HEK293T (cell line): ENCODE results near the gene SALL2.

Source experiments
- CTCF ChIA-PET: fragments of 350-600 bp; formaldehyde crosslinking; extraction: SDS; loops from one replicate; lab custom pipeline; 2021; ENCODE audit warnings: antibody characterized with exemption, inconsistent platforms; lab: Yijun Ruan, JAX
- POLR2A ChIA-PET: fragments of 350-600 bp; formaldehyde crosslinking; extraction: SDS; loops from one replicate; lab custom pipeline; 2020; ENCODE audit warnings: antibody characterized with exemption, inconsistent platforms; lab: Yijun Ruan, JAX
- DNase-seq: peaks from one replicate; pipeline ENCODE4 v3.0.0; 2012; ENCODE audit warnings: mixed read lengths; ENCODE audit errors: extremely low spot score
- ARNT ChIP-seq: fragments of 450-650 bp; IDR thresholded peaks from 2 replicates; pipeline ENCODE4 v1.6.1; 2017; ENCODE audit warnings: mild to moderate bottlenecking
- BHLHE40 ChIP-seq: fragments of 450-650 bp; IDR thresholded peaks from 2 replicates; pipeline ENCODE4 v1.6.1; 2016; ENCODE audit warnings: mild to moderate bottlenecking, moderate library complexity, borderline replicate concordance
- CTBP1 ChIP-seq: fragments of 450-650 bp; IDR thresholded peaks from 2 replicates; pipeline ENCODE4 v1.6.1; 2016; ENCODE audit warnings: borderline replicate concordance
- ELF4 ChIP-seq: fragments of 450-650 bp; IDR thresholded peaks from 2 replicates; pipeline ENCODE4 v1.6.1; 2017; ENCODE audit warnings: antibody characterized with exemption
- FOXA1 ChIP-seq: fragments of 450-650 bp; IDR thresholded peaks from 2 replicates; pipeline ENCODE4 v1.6.1; 2016; ENCODE audit warnings: mild to moderate bottlenecking
- FOXK2 ChIP-seq: fragments of 450-650 bp; IDR thresholded peaks from 2 replicates; pipeline ENCODE4 v1.6.1; 2016; ENCODE audit warnings: mild to moderate bottlenecking
- FOXM1 ChIP-seq: fragments of 450-650 bp; IDR thresholded peaks from 2 replicates; pipeline ENCODE4 v1.6.1; 2017; ENCODE audit warnings: mild to moderate bottlenecking, borderline replicate concordance
- HDGF ChIP-seq: fragments of 450-650 bp; IDR thresholded peaks from 2 replicates; pipeline ENCODE4 v1.6.1; 2017; ENCODE audit warnings: antibody characterized with exemption, borderline replicate concordance
- L3MBTL2 ChIP-seq: fragments of 450-650 bp; conservative IDR thresholded peaks from 2 replicates; pipeline ENCODE4 v1.6.1; 2016; ENCODE audit warnings: mild to moderate bottlenecking
- LEF1 ChIP-seq: fragments of 450-650 bp; IDR thresholded peaks from 2 replicates; pipeline ENCODE4 v1.6.1; 2017; ENCODE audit warnings: mild to moderate bottlenecking, borderline replicate concordance
- NFRKB ChIP-seq: fragments of 450-650 bp; IDR thresholded peaks from 2 replicates; pipeline ENCODE4 v1.6.1; 2016; ENCODE audit warnings: mild to moderate bottlenecking, moderate library complexity
- SP1 ChIP-seq: fragments of 450-650 bp; IDR thresholded peaks from 2 replicates; pipeline ENCODE4 v1.6.1; 2017
- SUZ12 ChIP-seq: fragments of 450-650 bp; IDR thresholded peaks from 2 replicates; pipeline ENCODE4 v1.6.1; 2016; ENCODE audit warnings: mild to moderate bottlenecking
- TARDBP ChIP-seq: fragments of 450-650 bp; IDR thresholded peaks from 2 replicates; pipeline ENCODE4 v1.6.1; 2016
- ZNF384 ChIP-seq: fragments of 450-650 bp; IDR thresholded peaks from 2 replicates; pipeline ENCODE4 v1.6.1; 2016
- TF ChIP-seq, protein P1 (sequence below): fragments of 450-650 bp; IDR thresholded peaks from 2 replicates; pipeline ENCODE4 v1.6.1; 2016

The SALL2 gene

DNA sequence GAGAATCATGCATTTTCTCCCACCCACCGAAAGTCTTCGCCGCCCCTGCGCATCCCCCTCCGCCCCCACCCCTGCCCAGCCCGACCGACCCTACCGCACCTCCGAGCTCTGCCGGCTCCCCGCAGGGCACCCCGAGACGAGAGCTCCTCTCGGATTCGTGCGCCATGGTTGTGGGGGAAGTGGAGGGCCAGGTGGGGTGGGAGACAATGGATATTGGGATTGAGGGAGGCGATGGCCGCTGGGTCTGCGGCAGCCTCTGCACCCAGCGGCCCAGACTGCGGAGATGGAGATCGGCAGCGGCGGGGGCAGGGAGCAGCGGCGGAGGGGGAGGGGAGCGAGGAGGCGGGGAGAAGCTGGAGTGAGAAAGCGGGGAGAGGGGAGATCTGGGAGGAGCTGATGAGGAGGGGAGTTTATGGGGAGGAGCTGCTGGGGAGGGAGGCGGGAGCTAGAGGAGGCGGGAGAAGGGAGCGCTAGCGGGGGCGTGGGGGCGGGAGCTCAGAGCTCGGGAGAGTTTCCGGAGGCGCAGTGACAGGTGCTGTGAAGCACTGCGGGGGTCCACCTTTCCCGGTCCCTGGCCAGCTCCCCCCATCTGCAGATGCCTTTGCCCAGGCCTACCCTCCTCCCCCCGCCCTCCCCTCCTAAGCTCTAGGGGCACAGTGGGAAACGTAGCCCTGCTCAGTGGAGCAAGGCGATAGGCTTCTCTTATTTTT, at the start of gene SALL2:
Gene SALL2 (minus strand): TSS at position 385 of the 710 bp plus-strand sequence. CDS start 219 bp downstream, at position 166.
- ChIA-PET CTCF (interaction anchor here (0.5 to 1.9 kb wide), 6 partner anchors 15 to 1296 kb away, joined by 3 to 6 read pairs (median 3); partner anchors contain the start of genes METTL3, RAB2B and TOX4), POLR2A (interaction anchor here (0.7 to 12.6 kb wide), 19 partner anchors 9 to 886 kb away, joined by 3 to 257 read pairs (median 4); partner anchors contain the start of genes METTL3, OR10G3, RAB2B and TOX4)
- DNase-seq = peak; percentile 78
- TF ChIP-seq ELF4 = no peak
- no peak for TF ChIP-seq FOXA1
- TF ChIP-seq SUZ12 = no peak
- TF ChIP-seq, protein P1, sequence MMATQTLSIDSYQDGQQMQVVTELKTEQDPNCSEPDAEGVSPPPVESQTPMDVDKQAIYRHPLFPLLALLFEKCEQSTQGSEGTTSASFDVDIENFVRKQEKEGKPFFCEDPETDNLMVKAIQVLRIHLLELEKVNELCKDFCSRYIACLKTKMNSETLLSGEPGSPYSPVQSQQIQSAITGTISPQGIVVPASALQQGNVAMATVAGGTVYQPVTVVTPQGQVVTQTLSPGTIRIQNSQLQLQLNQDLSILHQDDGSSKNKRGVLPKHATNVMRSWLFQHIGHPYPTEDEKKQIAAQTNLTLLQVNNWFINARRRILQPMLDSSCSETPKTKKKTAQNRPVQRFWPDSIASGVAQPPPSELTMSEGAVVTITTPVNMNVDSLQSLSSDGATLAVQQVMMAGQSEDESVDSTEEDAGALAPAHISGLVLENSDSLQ = no peak
- TF ChIP-seq FOXM1 = no peak
- no peak for TF ChIP-seq LEF1
- no peak for TF ChIP-seq HDGF
- no peak for TF ChIP-seq ARNT

DNA sequence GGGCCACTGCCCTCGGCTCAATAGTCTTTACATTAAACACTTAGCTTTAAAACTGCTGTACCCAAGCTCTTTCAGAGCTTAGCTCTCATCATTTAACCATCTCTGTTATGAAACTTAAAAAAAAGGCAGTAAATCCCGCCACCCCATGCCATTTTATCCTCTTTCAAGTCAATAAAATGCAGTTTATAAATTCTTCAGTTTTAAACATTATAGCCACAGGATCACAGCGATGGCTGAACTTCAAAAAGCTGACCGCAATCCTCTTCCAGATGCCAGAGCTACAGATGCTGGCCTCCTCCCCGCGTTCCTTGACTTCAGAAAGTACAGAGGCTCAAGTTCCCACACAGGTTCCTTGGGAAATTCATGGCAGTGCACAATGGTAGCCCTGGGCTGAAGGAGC, 49.5 kb upstream of the SALL2 start:
- ChIA-PET CTCF (no interaction called here), POLR2A (no interaction called here)
- DNase-seq = no peak
- TF ChIP-seq SP1 = no peak
- TF ChIP-seq LEF1 = no peak
- TF ChIP-seq, protein P1 = no peak

DNA sequence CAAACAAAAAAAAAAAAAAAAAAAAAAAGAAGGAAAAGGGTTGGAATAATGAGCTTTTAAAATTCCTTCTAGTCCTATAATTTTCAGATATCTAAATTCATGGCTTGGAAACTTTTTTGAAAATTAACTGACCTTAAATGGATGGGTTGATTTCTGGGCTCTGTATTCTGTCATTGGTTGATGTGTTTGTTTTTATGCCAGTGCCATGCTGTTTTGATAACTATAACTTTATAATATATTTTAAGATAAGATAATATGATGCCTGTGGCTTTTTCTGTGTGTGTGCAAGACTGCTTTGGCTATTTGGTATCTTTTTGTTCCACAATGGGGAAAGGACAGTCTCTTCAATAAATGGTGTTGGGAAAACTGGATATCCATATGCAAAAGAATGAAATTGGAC, 46.5 kb upstream of the SALL2 start:
- no peak for TF ChIP-seq TARDBP
- no peak for TF ChIP-seq ARNT
- TF ChIP-seq CTBP1 = no peak
- TF ChIP-seq L3MBTL2 = no peak
- no peak for TF ChIP-seq HDGF
- no peak for TF ChIP-seq SUZ12
- ChIA-PET CTCF (interaction anchor here (0.6 kb wide), 1 partner anchor 12 kb away, joined by 4 read pairs; no protein-coding TSS in a partner anchor), POLR2A (no interaction called here)
- DNase-seq = no peak

DNA sequence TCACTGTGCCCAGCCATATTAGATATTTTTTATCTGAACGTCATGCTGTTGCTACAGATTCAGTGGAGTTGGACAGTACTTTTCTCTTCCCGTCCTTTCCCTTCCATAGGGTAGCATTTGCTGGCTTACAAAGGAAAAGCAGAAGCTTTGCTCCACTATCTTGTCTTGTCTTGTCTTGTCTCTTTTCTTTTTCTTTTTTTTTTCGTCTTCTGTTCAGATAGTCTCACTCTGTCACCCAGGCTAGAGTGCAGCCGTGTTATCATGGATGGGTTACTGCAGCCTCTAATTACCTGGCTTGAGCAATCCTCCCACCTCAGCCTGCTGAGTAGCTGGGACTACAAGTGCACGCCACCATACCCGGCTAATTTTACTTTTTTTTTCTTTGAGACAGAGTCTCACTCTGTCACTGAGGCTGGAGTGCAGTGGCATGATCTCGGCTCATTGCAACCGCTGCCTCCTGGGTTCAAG, 32.6 kb upstream of the SALL2 start:
- DNase-seq = no peak
- ChIA-PET POLR2A (interaction anchor here (0.8 kb wide), 1 partner anchor 60 kb away, joined by 3 read pairs; no protein-coding TSS in a partner anchor), CTCF (interaction anchor here (0.6 to 1.2 kb wide), 2 partner anchors 9 to 60 kb away, joined by 4 to 7 read pairs; no protein-coding TSS in a partner anchor)
- TF ChIP-seq CTBP1 (0 out of 2 replicates have a peak, but pooled peaks have one; percentile 36), LEF1 (no peak)

DNA sequence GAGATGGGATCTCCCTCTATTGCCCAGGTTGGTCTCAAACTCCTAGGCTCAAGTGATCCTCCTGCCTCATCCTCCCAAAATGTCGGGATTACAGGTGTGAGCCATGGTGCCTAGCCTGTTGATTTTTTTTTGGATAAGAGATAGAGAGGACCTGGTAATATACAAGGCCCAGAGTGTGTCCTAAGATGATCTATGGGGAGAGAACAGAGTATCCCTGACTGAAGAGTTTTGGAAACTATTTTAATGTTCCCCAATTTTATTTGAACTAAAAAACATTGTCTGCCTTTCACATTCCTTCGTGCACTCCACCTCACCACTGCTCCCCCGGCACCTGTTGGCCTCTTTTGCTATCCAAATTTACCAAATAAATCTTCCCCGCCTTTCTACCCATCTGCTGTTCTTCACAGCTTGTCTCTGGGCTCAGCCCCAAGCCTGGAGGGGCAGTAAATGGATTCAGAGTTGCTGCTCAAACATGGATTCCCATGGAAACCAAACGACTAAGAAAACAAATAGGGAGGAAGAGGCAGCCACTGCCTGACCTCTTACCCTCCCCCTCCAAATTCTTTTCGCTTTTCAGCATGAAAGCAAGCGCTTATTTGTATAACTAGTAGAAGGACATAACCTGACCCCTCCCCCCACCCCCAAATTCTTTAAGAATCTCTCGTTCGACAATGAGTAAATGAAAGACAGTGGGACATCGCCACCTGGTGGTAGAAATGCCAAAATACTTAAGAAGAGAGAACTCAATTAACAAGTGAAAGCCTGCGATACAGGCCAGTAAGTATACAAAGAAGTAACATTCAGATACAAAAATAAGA, 31.1 kb upstream of the SALL2 start:
- POLR2A ChIA-PET = interaction anchor here (1.4 to 1.9 kb wide), 2 partner anchors 31 to 46 kb away, joined by 8 to 15 read pairs; partner anchors contain the start of genes METTL3 and SALL2
- DNase-seq = peak; percentile 54
- TF ChIP-seq L3MBTL2 = no peak
- TF ChIP-seq FOXK2 = no peak
- TF ChIP-seq FOXM1 = no peak
- TF ChIP-seq CTBP1 = no peak
- no peak for TF ChIP-seq FOXA1
- TF ChIP-seq SP1 = no peak
- TF ChIP-seq BHLHE40 = no peak
- TF ChIP-seq, protein P1 = no peak
- TF ChIP-seq SUZ12 = no peak
- TF ChIP-seq ELF4 = no peak
- no peak for TF ChIP-seq NFRKB
- no peak for TF ChIP-seq TARDBP
- TF ChIP-seq LEF1 = no peak
- TF ChIP-seq HDGF = no peak
- TF ChIP-seq ARNT = no peak
- no peak for TF ChIP-seq ZNF384
- CTCF ChIA-PET = interaction anchor here (0.6 to 2.9 kb wide), 8 partner anchors 19 to 99 kb away, joined by 3 to 35 read pairs (median 3); partner anchors contain the start of gene METTL3
